H9 (cell line): ENCODE results near the gene PRMT7. TPM values are rescaled to one million over a fixed set of nuclear protein-coding genes. Genes with fewer than 3 reads are reported as not detected.

Source experiments
- DNase-seq: peaks from one replicate; pipeline ENCODE4 v3.0.0-alpha.2; 2017
- H2AFZ ChIP-seq: one replicate; pipeline ENCODE4 v1.6.1; 2013; ENCODE audit warnings: mild to moderate bottlenecking, low read length, control low read depth, moderate library complexity
- H2AK5ac ChIP-seq: 2 replicates; pipeline ENCODE4 v1.6.1; 2013; ENCODE audit warnings: low read length, control low read depth, mixed read lengths; ENCODE audit not compliant: insufficient read length
- H2BK120ac ChIP-seq: one replicate; pipeline ENCODE4 v1.6.1; 2013; ENCODE audit warnings: low read depth, mild to moderate bottlenecking, low read length, control low read depth, inconsistent platforms; ENCODE audit not compliant: poor library complexity, severe bottlenecking
- H2BK12ac ChIP-seq: 2 replicates; pipeline ENCODE4 v1.6.1; 2013; ENCODE audit warnings: low read length, control low read depth, mixed read lengths, low read depth; ENCODE audit not compliant: insufficient read length
- H2BK15ac ChIP-seq: 2 replicates; pipeline ENCODE4 v1.6.1; 2013; ENCODE audit warnings: low read depth, low read length, control low read depth
- H2BK20ac ChIP-seq: one replicate; pipeline ENCODE4 v1.6.1; 2013; ENCODE audit warnings: low read depth, mild to moderate bottlenecking, low read length, control low read depth, inconsistent platforms; ENCODE audit not compliant: poor library complexity, severe bottlenecking
- H2BK5ac ChIP-seq: 2 replicates; pipeline ENCODE4 v1.6.1; 2013; ENCODE audit warnings: low read length, control low read depth, mixed read lengths; ENCODE audit not compliant: insufficient read length
- H3K14ac ChIP-seq: 2 replicates; pipeline ENCODE4 v1.6.1; 2013; ENCODE audit warnings: low read length, control low read depth; ENCODE audit not compliant: insufficient read depth
- H3K18ac ChIP-seq: 2 replicates; pipeline ENCODE4 v1.6.1; 2013; ENCODE audit warnings: low read depth, mild to moderate bottlenecking, mixed read lengths, low read length, control low read depth; ENCODE audit not compliant: insufficient read length
- H3K23ac ChIP-seq: 2 replicates; pipeline ENCODE4 v1.6.1; 2013; ENCODE audit warnings: low read length, control low read depth, mixed read lengths, low read depth; ENCODE audit not compliant: insufficient read length
- H3K23me2 ChIP-seq: 2 replicates; pipeline ENCODE4 v1.6.1; 2013; ENCODE audit warnings: low read depth, mild to moderate bottlenecking, mixed read lengths, low read length, control low read depth; ENCODE audit not compliant: insufficient read length, poor library complexity, severe bottlenecking
- H3K27ac ChIP-seq: 2 replicates; pipeline ENCODE4 v1.5.1; 2013; ENCODE audit warnings: low read length, control low read depth, mixed read lengths, low read depth; ENCODE audit not compliant: insufficient read length
- H3K27me3 ChIP-seq: 2 replicates; pipeline ENCODE4 v1.6.1; 2013; ENCODE audit warnings: low read length, control low read depth, inconsistent platforms; ENCODE audit not compliant: insufficient read depth
- H3K4ac ChIP-seq: 2 replicates; pipeline ENCODE4 v1.6.1; 2013; ENCODE audit warnings: low read depth, mild to moderate bottlenecking, control low read depth, inconsistent platforms, low read length, moderate library complexity
- H3K4me1 ChIP-seq: 2 replicates; pipeline ENCODE4 v1.6.1; 2013; ENCODE audit warnings: low read length, control low read depth, inconsistent platforms; ENCODE audit not compliant: insufficient read depth
- H3K4me2 ChIP-seq: 2 replicates; pipeline ENCODE4 v1.6.1; 2013; ENCODE audit warnings: low read length, control low read depth, mixed read lengths; ENCODE audit not compliant: insufficient read length, insufficient read depth
- H3K56ac ChIP-seq: 2 replicates; pipeline ENCODE4 v1.6.1; 2013; ENCODE audit warnings: low read depth, mild to moderate bottlenecking, mixed read lengths, low read length, control low read depth; ENCODE audit not compliant: insufficient read length
- H3K79me1 ChIP-seq: 2 replicates; pipeline ENCODE4 v1.6.1; 2013; ENCODE audit warnings: low read depth, mild to moderate bottlenecking, moderate library complexity, low read length, control low read depth, inconsistent platforms; ENCODE audit not compliant: insufficient read depth, poor library complexity, severe bottlenecking
- H3K79me2 ChIP-seq: 2 replicates; pipeline ENCODE4 v1.6.1; 2013; ENCODE audit warnings: low read length, control low read depth, inconsistent platforms; ENCODE audit not compliant: insufficient read depth
- H3K9ac ChIP-seq: 2 replicates; pipeline ENCODE4 v1.6.1; 2013; ENCODE audit warnings: low read length, control low read depth, mixed read lengths; ENCODE audit not compliant: insufficient read length; ENCODE audit errors: extremely low read depth
- H3K9me3 ChIP-seq: one replicate; pipeline ENCODE4 v1.6.1; 2013; ENCODE audit warnings: low read depth, low read length, inconsistent platforms; ENCODE audit not compliant: control insufficient read depth
- H3T11ph ChIP-seq: one replicate; pipeline ENCODE4 v1.6.1; 2013; ENCODE audit warnings: mild to moderate bottlenecking, low read length, control low read depth, inconsistent platforms
- H4K20me1 ChIP-seq: one replicate; pipeline ENCODE4 v1.6.1; 2013; ENCODE audit not compliant: control insufficient read depth, insufficient read length, insufficient read depth
- H4K5ac ChIP-seq: 2 replicates; pipeline ENCODE4 v1.6.1; 2013; ENCODE audit warnings: low read depth, mild to moderate bottlenecking, mixed read lengths, low read length, control low read depth; ENCODE audit not compliant: insufficient read length
- H4K8ac ChIP-seq: replicated peaks from 2 replicates; pipeline ENCODE4 v1.6.1; 2013; ENCODE audit warnings: low read length, control low read depth, mixed read lengths, low read depth; ENCODE audit not compliant: insufficient read length
- H4K91ac ChIP-seq: 2 replicates; pipeline ENCODE4 v1.6.1; 2013; ENCODE audit warnings: low read depth, mild to moderate bottlenecking, moderate library complexity, mixed read lengths, low read length, control low read depth; ENCODE audit not compliant: insufficient read length
- H3K27ac Mint-ChIP-seq, 3 experiments: 2 replicates in 2 of 3; 3 replicates in 1 of 3; pipeline ENCODE4 v1.8.0; 2020 to 2021; ENCODE audit warnings: mixed read lengths in 3 of 3, mild to moderate bottlenecking in 1 of 3, moderate library complexity in 1 of 3
- H3K27me3 Mint-ChIP-seq: 2 replicates; pipeline ENCODE4 v1.8.0; 2021; ENCODE audit warnings: low read depth, mild to moderate bottlenecking, moderate library complexity, mixed read lengths
- H3K36me3 Mint-ChIP-seq, 3 experiments: 2 replicates in 2 of 3; 3 replicates in 1 of 3; pipeline ENCODE4 v1.8.0; 2020 to 2021; ENCODE audit warnings: low read depth in 3 of 3, mixed read lengths in 3 of 3; ENCODE audit not compliant: insufficient read depth in 1 of 3
- H3K4me1 Mint-ChIP-seq, 2 experiments: 2 replicates each; pipeline ENCODE4 v1.8.0; 2020; ENCODE audit warnings: mixed read lengths in 2 of 2
- H3K4me3 Mint-ChIP-seq, 2 experiments: 2 replicates in 1 of 2; 3 replicates in 1 of 2; pipeline ENCODE4 v1.8.0; 2020 to 2021; ENCODE audit warnings: mild to moderate bottlenecking in 2 of 2, mixed read lengths in 2 of 2, moderate library complexity in 1 of 2
- H3K9me3 Mint-ChIP-seq, 2 experiments: 2 replicates in 1 of 2; 3 replicates in 1 of 2; pipeline ENCODE4 v1.8.0; 2020; ENCODE audit warnings: mild to moderate bottlenecking in 2 of 2, mixed read lengths in 2 of 2, moderate library complexity in 1 of 2
- WGBS: extraction: QIAGEN DNeasy Blood & Tissue Kit; methylation state at CpG from one replicate; pipeline ENCODE4 v1.1.7; 2013; ENCODE audit warnings: missing lambda C conversion rate, low lambda C conversion rate, mixed read lengths; ENCODE audit not compliant: insufficient read length; ENCODE audit errors: extremely low coverage; 5-methylcytosine and 5-hydroxymethylcytosine counted together
- total RNA-seq: library from RNA; stranded (reverse); gene quantifications from 2 replicates; pipeline ENCODE4 v1.2.1, GENCODE V29; 2021
- TF ChIP-seq, protein P1 (sequence below): fragments of 200-600 bp; sonication (generic); conservative IDR thresholded peaks from 3 replicates; pipeline ENCODE4 v1.8.0; 2021; ENCODE audit warnings: antibody characterized with exemption, mild to moderate bottlenecking

The PRMT7 gene
- total RNA-seq, 1 experiment from 2014 or later = 56.6 TPM

DNA sequence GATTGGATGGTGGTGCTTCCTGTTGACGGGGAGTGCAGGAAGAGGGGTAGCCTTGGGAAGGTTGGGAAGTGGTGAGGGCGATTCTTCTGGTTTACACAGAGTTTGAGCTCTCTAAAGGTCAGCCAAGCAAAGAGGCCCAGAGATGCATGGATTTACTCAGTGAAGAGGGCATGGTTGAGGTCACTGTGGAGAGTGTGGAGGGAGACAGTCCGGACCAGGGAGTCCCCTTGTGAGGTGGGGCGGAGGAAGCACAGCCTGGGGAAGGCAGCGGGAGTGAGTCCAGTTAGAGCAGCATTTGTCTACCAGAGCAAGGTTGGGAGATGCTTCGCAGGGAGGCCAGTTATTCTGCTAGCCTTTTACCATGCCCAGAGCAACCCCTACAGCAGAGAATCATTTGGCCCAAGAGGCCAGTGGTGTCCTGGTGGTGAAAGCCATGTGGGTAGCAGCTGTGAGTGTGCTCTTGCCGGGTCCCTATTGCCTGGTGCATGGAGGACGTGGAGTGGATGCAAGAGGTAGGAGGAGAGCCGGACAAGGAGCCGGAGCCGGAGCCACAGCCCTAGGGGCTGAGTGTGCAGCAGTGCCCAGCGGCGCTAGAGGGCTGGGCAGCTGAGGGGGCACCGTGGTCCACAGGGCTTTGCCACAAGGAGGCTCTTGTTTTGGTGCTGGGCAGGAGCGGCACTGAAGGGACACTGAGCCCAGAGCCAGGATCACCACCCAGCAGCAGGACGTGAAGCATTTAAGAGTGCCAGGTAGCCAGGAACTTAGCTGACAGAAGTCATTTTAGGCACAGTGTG is 27.7 kb downstream of the PRMT7 start:
- H3K18ac ChIP-seq = no peak overlapping the region
- H3K4me3 Mint-ChIP-seq = no peak overlapping the region
- DNase-seq = no peak
- H3K79me1 ChIP-seq = no peaks in the 10 kb centered on the region
- H3K4me1 ChIP-seq = no peaks in the 10 kb centered on the region
- no peak overlapping the region for H2BK20ac ChIP-seq
- no peaks in the 10 kb centered on the region for H3K79me2 ChIP-seq
- no CpG with 5 or more reads among the region's 16 CpGs for WGBS
- H4K8ac ChIP-seq = no peak overlapping the region
- no peak overlapping the region for H2AK5ac ChIP-seq
- no peak overlapping the region for H3K4me2 ChIP-seq
- no peaks in the 10 kb centered on the region for H4K20me1 ChIP-seq
- H2BK5ac ChIP-seq = no peak overlapping the region
- H3K27me3 ChIP-seq = no peaks in the 10 kb centered on the region
- H2BK15ac ChIP-seq = no peak overlapping the region
- no peak overlapping the region for H4K91ac ChIP-seq
- no peak overlapping the region for H3K9ac ChIP-seq
- H3K4ac ChIP-seq = no peak overlapping the region
- TF ChIP-seq, protein P1, sequence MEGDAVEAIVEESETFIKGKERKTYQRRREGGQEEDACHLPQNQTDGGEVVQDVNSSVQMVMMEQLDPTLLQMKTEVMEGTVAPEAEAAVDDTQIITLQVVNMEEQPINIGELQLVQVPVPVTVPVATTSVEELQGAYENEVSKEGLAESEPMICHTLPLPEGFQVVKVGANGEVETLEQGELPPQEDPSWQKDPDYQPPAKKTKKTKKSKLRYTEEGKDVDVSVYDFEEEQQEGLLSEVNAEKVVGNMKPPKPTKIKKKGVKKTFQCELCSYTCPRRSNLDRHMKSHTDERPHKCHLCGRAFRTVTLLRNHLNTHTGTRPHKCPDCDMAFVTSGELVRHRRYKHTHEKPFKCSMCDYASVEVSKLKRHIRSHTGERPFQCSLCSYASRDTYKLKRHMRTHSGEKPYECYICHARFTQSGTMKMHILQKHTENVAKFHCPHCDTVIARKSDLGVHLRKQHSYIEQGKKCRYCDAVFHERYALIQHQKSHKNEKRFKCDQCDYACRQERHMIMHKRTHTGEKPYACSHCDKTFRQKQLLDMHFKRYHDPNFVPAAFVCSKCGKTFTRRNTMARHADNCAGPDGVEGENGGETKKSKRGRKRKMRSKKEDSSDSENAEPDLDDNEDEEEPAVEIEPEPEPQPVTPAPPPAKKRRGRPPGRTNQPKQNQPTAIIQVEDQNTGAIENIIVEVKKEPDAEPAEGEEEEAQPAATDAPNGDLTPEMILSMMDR = no peak
- H3K56ac ChIP-seq = no peak overlapping the region
- H3K27me3 Mint-ChIP-seq = no peaks in the 10 kb centered on the region
- H4K5ac ChIP-seq = no peak overlapping the region
- peak overlapping the region in 1 of 3 experiments; percentile 40; a peak in 3 of 7 replicates for H3K27ac Mint-ChIP-seq
- no peak overlapping the region for H3K14ac ChIP-seq
- no peak overlapping the region for H3T11ph ChIP-seq
- H3K27ac ChIP-seq = no peak overlapping the region
- H2BK120ac ChIP-seq = no peak overlapping the region
- H3K9me3 ChIP-seq = no peaks in the 10 kb centered on the region
- no peaks in the 10 kb centered on the region for H3K23me2 ChIP-seq
- H3K4me1 Mint-ChIP-seq = peaks cover 5 to 8% of the 10 kb centered on the region in 2 experiments
- H2AFZ ChIP-seq = no peak overlapping the region
- no peak overlapping the region for H2BK12ac ChIP-seq
- H3K23ac ChIP-seq = no peak overlapping the region
- no peaks in the 10 kb centered on the region for H3K9me3 Mint-ChIP-seq
- H3K36me3 Mint-ChIP-seq = peaks cover 30 to 70% (median 61%) of the 10 kb centered on the region in 3 experiments; a peak in 6 of 7 replicates
